Fibroblast of lung (primary cell): ENCODE results near the gene RANBP1. TPM values are rescaled to one million over a fixed set of nuclear protein-coding genes. Genes with fewer than 3 reads are reported as not detected.

Experiments
- DNase-seq, 2 donors: peaks; one replicate each; pipeline versions ENCODE4 v3.0.0 to v3.0.0-alpha.2; 2010; ENCODE audit warnings: low read depth in 2 of 2
- H2AFZ ChIP-seq: 2 replicates; pipeline ENCODE4 v1.5.1; 2012; ENCODE audit warnings: low read length, control low read depth, inconsistent platforms
- H3K27ac ChIP-seq: 2 replicates; pipeline ENCODE4 v1.5.1; 2011; ENCODE audit warnings: low read length, control low read depth; ENCODE audit not compliant: insufficient read depth
- H3K27me3 ChIP-seq: 2 replicates; pipeline ENCODE4 v1.5.1; 2011; ENCODE audit warnings: mild to moderate bottlenecking, low read length; ENCODE audit not compliant: control insufficient read depth, insufficient read depth
- H3K36me3 ChIP-seq: 2 replicates; pipeline ENCODE4 v1.5.1; 2011; ENCODE audit warnings: low read length; ENCODE audit not compliant: control insufficient read depth, insufficient read depth
- H3K4me1 ChIP-seq: 2 replicates; pipeline ENCODE4 v1.5.1; 2011; ENCODE audit warnings: low read length; ENCODE audit not compliant: control insufficient read depth, insufficient read depth; ENCODE audit errors: extremely low read depth
- H3K4me2 ChIP-seq: 2 replicates; pipeline ENCODE4 v1.5.1; 2011; ENCODE audit warnings: low read length, control low read depth; ENCODE audit not compliant: insufficient read depth; ENCODE audit errors: extremely low read depth
- H3K4me3 ChIP-seq, 4 experiments: fragments of 200-600 bp in 1 of 4; sonication (generic) in 1 of 4; replicated peaks in 1 of 4; 2 replicates each; pipeline ENCODE4 v1.5.1; 2011 to 2016; ENCODE audit warnings: low read length in 4 of 4, low read depth in 3 of 4, mild to moderate bottlenecking in 3 of 4, control low read depth in 2 of 4, inconsistent platforms in 1 of 4, mixed read lengths in 1 of 4; ENCODE audit not compliant: insufficient read depth in 1 of 4; ENCODE audit errors: control extremely low read depth in 1 of 4
- H3K79me2 ChIP-seq: 2 replicates; pipeline ENCODE4 v1.5.1; 2012; ENCODE audit warnings: mild to moderate bottlenecking, low read length, inconsistent platforms; ENCODE audit not compliant: control insufficient read depth, insufficient read depth
- H3K9ac ChIP-seq: 2 replicates; pipeline ENCODE4 v1.5.1; 2011; ENCODE audit warnings: mild to moderate bottlenecking, low read length, control low read depth; ENCODE audit not compliant: insufficient read depth
- H3K9me3 ChIP-seq: 2 replicates; pipeline ENCODE4 v1.5.1; 2012; ENCODE audit warnings: low read depth, low read length; ENCODE audit not compliant: control insufficient read depth, insufficient read depth
- H4K20me1 ChIP-seq: 2 replicates; pipeline ENCODE4 v1.5.1; 2011; ENCODE audit warnings: low read length; ENCODE audit not compliant: control insufficient read depth, insufficient read depth; ENCODE audit errors: extremely low read depth
- CTCF ChIP-seq, 2 donors: IDR thresholded peaks in 1 of 2; conservative IDR thresholded peaks in 1 of 2; 1 replicate in 1 of 2; 2 replicates in 1 of 2; pipeline ENCODE4 v1.5.1; 2011 to 2012; ENCODE audit warnings: low read length in 2 of 2, control low read depth in 1 of 2, inconsistent platforms in 1 of 2, low read depth in 1 of 2, mild to moderate bottlenecking in 1 of 2
- EZH2 ChIP-seq: IDR thresholded peaks from 2 replicates; pipeline ENCODE4 v1.5.1; 2012; ENCODE audit warnings: low read length, control low read depth, mild to moderate bottlenecking; ENCODE audit errors: missing control alignments
- polyA plus RNA-seq, 2 donors: library from polyadenylated mRNA; depleted of rRNA in 1 of 2; stranded (reverse) in 1 of 2; unstranded in 1 of 2; fragments of >200 nt; gene quantifications; 2 replicates each; pipeline ENCODE4 v1.2.1, GENCODE V29; 2011 to 2012; ENCODE audit warnings: missing spikeins in 1 of 2
- total RNA-seq: library from RNA; depleted of rRNA; stranded (reverse); fragments of >200 nt; gene quantifications from 2 replicates; pipeline ENCODE4 v1.2.1, GENCODE V29; 2014

Gene RANBP1
- total and polyA plus RNA-seq, 2 donors (not counting 1 experiment from before 2014, with no cell fraction given) = 88.5 to 178 TPM

- Histone ChIP-seq H4K20me1 (no peaks in the 10 kb centered on the region), H3K36me3 (peaks cover 55% of the 10 kb centered on the region)
These were observed 7.1 kb upstream of the RANBP1 start for GRCh38 chr22:20108757-20109230.

DNA sequence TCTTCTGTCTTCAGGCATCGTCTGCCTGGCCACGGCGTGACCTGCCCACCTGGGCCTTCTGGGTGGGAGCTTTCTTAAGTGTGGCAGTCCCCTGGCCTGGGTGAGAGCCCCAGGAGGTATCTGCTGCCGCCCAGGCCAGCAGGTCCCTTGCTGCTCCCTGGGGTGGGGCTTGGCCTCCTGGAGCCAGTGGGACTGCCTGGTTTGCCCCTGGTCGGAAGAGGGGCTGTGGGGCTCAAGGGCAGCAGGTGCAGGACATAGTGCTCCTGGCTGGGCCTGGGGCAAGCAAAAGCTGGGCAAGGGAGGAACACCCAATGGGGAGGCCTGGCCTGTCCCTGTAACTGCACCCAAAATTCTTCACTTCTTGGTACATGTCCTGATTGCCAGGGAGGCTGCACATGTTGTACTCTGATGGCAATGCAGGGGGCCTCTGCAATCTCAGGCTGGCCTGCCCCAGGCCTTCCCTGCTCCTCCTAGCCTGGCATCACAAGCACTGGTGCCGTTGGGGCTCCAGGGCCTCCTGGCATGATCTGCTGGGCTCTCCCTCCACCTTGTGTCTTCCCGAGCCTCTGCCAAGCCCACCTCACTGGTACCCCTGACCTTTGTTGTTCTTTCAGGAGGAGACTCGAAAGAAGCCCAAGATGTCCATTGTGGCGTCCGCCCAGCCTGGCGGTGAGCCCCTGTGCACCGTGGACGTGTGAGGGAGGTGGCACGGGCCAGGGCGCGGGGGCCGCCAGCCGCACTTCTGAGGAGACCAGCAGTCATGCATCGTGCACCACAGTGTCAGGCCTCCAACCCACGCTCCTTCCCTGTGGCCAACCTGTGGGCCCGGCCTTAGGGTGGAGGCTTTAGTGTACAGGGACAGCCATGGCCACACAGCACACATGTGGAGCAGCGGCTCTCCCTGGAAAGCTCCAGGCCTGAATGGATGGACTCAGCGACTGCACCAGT is 6.2 kb upstream of the RANBP1 start:
- no peak overlapping the region for H3K4me2 ChIP-seq
- no peaks in the 10 kb centered on the region for H3K4me1 ChIP-seq
- no peaks in the 10 kb centered on the region for H3K9me3 ChIP-seq
- no peak overlapping the region for H3K9ac ChIP-seq
- peaks cover 58% of the 10 kb centered on the region for H3K36me3 ChIP-seq
- H4K20me1 ChIP-seq = no peaks in the 10 kb centered on the region
- TF ChIP-seq CTCF (conservative IDR thresholded peaks at IDR 0.05 in 1 of 2, IDR thresholded peaks at IDR 0.05 in 1 of 2; ENCODE audit: low read depth in 1 of 2, low read length in 2 of 2) (no peak), EZH2 (no peak)
- peaks cover 10% of the 10 kb centered on the region for H3K79me2 ChIP-seq
- no peak overlapping the region for H3K27ac ChIP-seq
- DNase-seq = no peak
- no peaks in the 10 kb centered on the region for H3K27me3 ChIP-seq
- H3K4me3 ChIP-seq = no peak overlapping the region
- no peak overlapping the region for H2AFZ ChIP-seq

More at GRCh38 chr22:20108757-20109230, 7.1 kb upstream of the RANBP1 start:
- Histone ChIP-seq H3K4me1 (no peaks in the 10 kb centered on the region), H2AFZ (no peak overlapping the region), H3K9me3 (no peaks in the 10 kb centered on the region), H3K4me2 (no peak overlapping the region), H3K9ac (no peak overlapping the region), H3K79me2 (peaks cover 13% of the 10 kb centered on the region), H3K27ac (no peak overlapping the region), H3K4me3 (no peak overlapping the region), H3K27me3 (no peaks in the 10 kb centered on the region)
- no peak for DNase-seq
- TF ChIP-seq EZH2 = no peak
- no peak for TF ChIP-seq CTCF (conservative IDR thresholded peaks at IDR 0.05 in 1 of 2, IDR thresholded peaks at IDR 0.05 in 1 of 2; ENCODE audit: low read depth in 1 of 2, low read length in 2 of 2)

DNA sequence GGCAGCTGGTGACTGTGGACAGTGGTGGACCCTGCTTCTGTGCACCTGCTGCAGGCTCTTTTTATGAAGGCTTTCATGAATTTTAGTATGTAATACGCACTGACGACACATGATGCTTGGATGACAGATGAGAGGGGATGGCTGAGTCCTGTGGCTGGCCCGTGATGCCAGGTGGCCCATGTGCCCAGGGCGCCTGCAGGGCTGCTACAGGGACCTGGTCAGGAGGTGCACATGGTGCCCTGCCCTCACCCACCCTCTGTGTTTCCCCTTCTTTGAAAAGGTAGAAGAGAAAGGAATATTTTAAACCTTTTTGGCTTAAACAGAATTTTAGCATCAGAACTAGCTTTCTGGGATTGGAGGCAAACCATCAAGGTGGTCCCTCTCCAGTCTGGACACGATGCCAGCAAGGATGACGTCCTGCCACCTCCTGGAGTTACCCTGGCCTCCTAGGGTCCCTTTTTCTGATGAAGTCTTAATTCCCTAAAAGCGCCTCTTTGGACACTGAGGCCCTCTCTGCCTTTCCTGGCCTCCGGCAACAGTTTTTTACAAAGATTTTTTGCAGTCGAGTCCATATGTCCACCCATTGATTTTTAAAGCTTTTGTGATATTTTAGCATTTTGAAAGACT is 5.4 kb upstream of the RANBP1 start:
- H3K4me2 ChIP-seq = no peak overlapping the region
- no peaks in the 10 kb centered on the region for H3K4me1 ChIP-seq
- no peak overlapping the region for H3K9ac ChIP-seq
- H2AFZ ChIP-seq = no peak overlapping the region
- no peak overlapping the region for H3K4me3 ChIP-seq
- no peaks in the 10 kb centered on the region for H4K20me1 ChIP-seq
- H3K9me3 ChIP-seq = no peaks in the 10 kb centered on the region
- H3K79me2 ChIP-seq = peaks cover 13% of the 10 kb centered on the region
- no peak overlapping the region for H3K27ac ChIP-seq
- TF ChIP-seq CTCF (conservative IDR thresholded peaks at IDR 0.05 in 1 of 2, IDR thresholded peaks at IDR 0.05 in 1 of 2; ENCODE audit: low read depth in 1 of 2, low read length in 2 of 2) (no peak), EZH2 (no peak)
- no peak for DNase-seq
- peaks cover 61% of the 10 kb centered on the region for H3K36me3 ChIP-seq
- H3K27me3 ChIP-seq = no peaks in the 10 kb centered on the region
